HG03039 (cell line): ENCODE data around the gene KCNT1.

Experiments
- ATAC-seq: cut with Tn5 transposase; IDR thresholded peaks from one replicate; pipeline ENCODE4 v1.9.1; 2021; ENCODE audit warnings: mild to moderate bottlenecking, moderate library complexity; ENCODE audit not compliant: unreplicated experiment

Gene KCNT1

DNA sequence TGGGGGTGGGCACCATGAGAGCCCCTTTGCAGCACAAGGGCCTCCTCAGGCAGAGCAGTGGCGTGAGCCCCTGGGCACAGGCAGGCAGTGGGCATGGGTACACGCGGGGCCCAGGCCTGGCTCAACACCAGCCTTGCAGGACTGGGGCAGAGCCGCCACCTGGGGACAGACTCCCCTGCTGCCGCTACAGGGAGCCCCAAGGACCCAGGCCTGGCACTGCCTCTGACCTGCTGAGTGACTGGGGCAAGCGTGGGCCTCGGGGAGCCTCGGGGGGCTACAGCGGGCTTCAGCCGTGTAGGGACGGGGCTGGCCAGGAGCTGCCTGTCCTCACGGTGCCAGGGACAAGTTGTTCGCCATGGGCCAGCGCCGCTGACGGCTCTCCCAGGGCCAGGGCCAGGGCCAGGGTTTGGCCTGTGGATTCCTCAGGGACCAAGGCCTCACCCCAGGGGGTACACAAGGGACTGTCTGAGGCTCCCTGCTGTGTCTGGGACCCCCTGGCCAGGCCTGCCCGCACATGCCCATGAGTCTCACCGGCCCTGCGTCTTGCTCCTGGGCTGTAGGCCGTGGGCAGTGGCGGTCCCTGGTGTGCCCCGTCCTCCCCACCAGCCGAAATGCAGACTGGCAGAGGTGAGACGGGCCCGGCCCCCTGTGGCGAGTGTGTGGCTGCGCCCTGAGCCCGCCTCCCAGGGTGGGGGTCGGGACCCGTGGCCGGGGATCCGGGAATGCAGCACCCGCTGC lies 42.5 kb downstream of the KCNT1 start:
- no peak for ATAC-seq

DNA sequence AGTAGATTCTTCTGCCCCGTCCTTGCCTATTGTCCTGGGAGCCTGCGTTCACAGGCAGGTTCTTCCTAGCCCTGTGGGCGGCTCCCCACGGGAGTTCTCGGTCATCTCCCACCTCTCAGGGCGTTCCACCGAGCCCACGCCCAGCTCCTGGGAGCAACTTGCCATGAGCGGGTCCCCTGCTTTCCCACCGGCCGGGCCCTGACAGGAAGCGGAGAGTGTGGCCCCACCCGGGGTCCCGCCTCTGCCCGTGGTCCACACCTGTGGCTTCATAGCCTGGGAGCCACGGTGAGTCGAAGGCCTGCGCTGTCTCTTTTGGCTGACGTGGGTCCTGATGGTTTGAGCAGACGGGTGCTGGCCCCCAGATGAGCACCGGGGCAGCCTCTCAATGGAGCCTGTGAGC lies 43.2 kb downstream of the KCNT1 start:
- no peak for ATAC-seq

DNA sequence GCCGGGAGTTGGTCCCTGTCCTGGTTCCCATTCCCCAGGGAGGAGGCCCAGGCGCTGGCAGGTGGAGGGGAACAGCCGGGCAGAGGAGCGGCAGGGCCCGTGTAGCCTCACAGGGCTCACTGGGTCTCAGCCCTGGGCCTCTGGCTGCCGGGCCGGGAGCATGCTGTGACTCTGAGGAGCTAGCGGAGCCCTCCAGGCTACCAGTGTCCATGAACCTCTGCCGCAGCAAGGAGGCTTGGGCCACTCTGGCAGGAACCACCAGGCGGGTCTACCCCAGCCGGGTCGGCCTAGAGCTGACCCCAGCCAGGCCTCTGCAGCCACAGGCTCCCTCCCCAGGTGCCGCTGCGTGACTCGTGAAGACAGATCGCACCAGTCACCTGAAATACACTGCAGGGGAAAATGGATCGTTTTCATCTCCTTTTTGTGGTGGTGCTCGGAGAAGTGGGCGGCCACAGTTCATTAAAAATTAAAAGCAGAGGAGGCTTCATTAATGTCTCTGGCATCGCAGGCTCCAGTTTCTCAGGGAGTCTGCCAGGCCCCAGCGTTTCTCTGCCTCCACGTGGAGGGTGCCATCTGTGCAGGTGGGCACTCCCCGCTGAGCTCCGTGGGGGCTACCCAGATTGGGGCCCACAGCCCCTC lies 43.8 kb downstream of the KCNT1 start:
- ATAC-seq = no peak

DNA sequence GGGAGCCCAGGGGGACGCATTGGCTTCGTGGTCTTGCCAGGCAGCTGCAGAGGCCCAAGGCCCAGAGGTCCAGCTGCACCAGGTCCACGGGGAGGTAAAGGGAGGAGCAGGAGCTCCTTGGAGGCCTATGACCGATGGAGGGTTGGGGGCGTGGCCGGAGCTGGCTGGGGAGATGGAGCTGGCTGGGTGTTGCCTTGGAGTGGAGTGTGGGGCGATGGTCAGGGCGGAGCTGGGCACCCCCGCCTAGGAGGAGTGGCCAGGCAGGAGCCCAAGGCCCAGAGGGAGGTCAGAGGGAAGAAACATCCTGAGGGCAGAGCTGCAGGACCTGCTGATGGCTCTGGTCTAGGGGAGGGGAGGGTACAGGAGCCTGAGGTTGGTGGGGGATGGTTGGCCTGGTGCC lies 44.6 kb downstream of the KCNT1 start:
- no peak for ATAC-seq

DNA sequence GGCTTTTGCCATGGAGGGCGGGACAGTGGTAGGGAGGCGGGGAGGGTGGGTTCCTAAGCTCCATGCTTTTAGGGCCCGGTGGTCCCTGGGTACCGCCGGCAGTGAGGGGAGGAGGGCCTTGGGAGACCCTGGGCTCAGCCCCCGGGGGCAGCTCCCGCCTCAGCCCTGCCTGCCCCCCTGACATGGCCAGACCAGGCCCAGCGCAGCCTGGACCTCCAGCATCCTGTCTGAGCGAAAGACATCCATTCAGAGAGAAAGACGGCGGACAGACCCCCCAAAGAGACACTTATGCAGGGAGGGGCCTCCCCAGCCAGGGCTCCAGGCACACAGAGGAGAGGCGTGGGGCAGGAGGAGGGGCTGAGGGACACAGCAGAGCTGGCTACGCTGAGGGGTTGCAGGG lies 45.3 kb downstream of the KCNT1 start:
- no peak for ATAC-seq

- no peak for ATAC-seq
These were observed 46.7 kb downstream of the KCNT1 start for GRCh38 chr9:135748676-135749075.

- ATAC-seq = no peak
These were observed 47.4 kb downstream of the KCNT1 start for GRCh38 chr9:135749171-135750045.

DNA sequence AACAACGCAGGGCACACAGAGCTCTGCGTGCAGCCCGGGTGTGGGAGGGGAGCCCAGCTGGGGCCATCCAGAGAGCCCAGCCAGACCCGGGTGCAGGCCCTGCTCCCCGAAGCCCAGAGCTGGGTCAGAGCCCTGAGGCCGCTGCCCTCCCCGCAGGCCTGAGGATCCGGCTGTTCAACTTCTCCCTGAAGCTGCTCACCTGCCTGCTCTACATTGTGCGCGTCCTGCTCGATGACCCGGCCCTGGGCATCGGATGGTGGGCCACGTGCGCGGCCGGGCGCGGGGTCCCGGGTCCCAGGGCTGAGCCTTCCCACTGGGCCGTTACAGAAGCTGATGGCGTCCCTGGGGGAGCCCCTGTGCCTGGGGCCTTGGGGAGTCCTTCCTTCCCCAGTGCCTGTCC lies 48.8 kb downstream of the KCNT1 start:
- ATAC-seq = no peak

DNA sequence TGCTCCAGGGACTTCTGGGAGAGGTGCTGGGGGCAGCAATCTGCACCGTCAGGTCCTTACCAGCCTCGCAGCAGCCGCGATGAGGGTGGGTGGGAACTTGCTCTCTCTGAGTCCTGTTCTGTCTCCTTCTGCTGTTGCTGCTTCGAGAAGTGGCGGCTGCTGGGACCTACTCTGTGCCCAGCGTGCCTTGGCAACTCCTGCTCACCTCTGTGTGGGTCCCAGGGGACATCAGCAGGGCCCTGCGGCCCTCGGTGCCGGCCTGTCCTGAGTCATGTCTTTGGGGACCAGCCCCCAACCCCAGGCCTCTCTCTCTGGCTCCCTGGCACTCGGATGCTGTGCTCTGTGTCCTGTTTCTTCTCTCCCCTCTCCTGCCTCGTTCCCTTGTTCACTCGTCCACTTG lies 49.5 kb downstream of the KCNT1 start:
- ATAC-seq = no peak

DNA sequence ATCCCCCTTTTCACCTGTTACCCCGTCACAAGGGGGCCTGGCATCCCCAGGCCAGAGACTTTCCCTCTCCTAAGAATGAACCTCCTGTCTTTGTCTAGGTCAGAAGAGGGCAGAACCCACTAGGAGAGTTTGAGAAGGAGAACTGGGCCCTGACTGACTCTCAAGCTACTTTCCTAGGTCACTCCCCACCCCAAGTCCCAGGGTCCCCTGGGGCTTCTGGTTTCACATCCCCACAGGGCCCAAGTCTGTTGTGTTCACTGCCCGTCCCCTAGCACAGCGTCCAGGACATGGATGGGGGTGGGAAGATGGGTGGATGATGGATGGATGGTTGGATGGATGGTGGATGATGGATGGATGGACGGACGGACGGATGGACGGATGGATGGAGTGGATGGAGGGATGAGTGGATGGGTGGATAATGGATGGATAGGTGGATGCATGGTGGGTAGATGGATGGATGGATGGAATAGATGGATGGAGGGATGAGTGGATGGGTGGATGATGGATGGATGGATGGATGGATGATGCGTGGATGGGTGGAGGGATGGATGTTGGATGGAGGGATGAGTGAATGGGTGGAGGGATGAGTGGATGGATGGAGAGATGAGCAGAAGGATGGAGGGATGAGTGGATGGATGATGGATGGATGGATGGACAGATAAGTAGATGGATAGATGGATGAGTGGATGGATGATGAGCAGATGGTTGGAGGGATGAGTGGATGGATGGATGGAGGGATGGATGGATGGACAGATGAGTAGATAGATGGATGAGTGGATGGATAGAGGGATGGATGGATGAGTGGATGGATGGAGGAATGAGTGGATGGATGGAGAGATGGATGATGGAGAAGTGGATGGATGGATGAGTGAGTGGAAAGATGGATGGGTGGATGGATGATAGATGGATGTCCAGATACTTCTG lies 50.6 kb downstream of the KCNT1 start:
- ATAC-seq = no peak

DNA sequence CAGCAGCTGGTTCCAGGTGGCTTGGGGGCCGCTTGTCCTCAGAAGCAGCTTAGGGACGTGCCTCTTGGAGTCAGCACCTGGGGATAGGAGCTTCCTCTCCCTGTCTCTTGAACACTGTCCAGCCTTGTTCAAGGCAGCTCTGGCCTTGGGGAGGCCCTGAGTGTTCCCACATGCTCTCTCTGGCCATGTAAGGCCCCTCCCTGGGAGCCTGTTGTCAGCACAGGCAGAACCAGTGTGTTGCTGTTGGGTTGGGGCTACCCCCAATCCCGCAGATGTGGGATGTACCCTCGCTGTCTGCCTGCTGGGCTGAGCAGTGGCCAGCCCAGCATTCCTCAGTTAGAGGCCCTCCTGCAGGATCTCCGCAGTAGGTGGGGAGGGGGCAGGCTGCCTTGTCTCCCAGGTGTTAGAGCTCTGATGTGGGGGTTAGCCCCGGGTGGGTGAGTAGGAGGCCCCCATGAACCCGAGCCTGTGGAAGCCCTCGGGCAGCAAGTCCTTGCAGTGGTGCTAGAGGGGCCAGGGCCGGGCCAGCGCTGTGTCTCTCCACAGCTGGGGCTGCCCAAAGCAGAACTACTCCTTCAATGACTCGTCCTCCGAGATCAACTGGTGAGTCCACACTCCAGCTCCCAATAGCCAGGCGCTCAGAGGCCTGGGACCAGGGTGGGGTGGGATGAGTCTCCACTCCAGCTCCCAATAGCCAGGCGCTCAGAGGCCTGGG lies 51.6 kb downstream of the KCNT1 start:
- ATAC-seq = no peak

- no peak for ATAC-seq
These were observed 54.6 kb downstream of the KCNT1 start for GRCh38 chr9:135756576-135756975.

DNA sequence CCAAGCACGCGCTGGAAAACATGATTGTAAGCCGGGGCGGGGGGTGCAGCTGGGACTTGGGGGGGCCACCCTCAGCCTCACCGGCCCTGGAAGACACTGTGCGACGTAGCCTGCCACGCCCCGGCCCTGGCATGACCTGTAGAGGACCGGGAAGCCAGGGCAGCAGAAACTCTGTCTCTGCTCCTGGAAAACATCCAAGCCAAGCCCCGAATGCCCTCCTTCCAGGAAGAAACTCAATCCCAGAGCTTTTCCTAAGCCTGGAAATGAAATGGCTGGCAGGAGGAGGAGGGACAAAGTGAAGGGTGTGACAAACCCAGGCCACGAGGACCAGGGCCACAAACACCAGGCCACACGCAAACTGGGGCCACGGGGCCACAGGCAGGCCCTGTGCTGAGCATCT lies 55.4 kb downstream of the KCNT1 start:
- no peak for ATAC-seq

DNA sequence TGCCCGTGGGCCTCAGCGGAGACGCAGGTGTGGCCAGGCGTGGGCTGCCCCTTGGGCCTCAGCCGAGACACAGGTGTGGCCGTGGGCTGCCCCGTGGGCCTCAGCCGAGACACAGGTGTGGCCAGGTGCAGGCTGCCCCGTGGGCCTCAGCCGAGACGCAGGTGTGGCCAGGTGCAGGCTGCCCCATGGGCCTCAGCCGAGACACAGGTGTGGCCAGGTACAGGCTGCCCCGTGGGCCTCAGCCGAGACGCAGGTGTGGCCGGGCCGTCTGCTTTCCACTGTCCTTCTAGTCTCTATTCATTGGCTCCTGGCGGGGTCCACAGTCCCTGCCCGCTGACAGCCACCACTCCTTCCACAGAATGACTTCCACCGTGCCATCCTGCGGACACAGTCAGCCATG lies 56.1 kb downstream of the KCNT1 start:
- ATAC-seq = no peak

GRCh38 chr9:135758870-135759269 lies 56.9 kb downstream of the KCNT1 start:
- ATAC-seq = no peak

DNA sequence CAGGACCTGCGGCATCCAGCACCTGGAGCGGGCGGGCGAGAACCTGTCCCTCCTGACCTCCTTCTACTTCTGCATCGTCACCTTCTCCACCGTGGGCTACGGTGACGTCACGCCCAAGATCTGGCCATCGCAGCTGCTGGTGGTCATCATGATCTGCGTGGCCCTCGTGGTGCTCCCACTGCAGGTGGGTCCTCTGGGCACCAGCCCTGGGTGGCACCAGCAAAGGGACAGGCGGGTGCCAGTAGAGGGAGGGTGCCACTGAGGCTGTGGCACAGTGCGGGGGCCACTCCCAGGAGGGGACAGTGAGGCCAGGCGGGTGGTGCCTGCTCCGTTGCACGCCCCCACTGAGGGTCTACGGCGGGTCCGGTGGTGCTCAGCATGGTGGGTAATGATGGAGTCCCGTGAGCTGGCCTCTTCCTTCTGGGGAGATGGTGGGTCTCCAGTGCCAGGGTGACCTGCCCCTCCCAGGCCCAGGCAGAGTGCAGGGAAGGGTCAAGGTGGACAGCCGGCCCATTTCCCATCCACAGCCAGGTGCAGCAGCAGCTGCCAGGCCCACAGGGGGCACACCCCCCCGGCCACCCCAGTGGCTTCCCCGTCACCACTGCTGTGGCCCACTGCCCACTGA lies 57.8 kb downstream of the KCNT1 start:
- no peak for ATAC-seq

DNA sequence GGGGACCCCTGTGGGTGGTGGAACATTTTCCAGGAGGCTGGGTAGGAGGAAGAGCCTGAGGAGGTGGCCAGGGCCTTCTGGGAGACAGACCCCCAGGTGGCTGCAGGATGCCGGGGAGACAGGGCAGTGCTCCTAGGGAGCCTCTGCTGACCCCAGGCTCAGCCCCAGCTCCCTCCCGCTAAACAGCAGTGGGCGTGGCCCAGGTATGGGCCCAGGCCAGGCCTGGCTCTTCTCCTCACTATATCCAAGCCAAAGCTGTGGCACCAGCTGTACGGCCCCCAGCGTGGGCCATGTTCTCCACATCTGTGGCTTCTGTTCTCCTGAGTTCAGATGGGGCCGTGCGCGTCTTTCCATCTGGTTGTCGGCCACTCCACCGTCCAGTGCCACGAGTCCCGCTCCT lies 58.5 kb downstream of the KCNT1 start:
- no peak for ATAC-seq

GRCh38 chr9:135761150-135761844 lies 59.3 kb downstream of the KCNT1 start:
- no peak for ATAC-seq

DNA sequence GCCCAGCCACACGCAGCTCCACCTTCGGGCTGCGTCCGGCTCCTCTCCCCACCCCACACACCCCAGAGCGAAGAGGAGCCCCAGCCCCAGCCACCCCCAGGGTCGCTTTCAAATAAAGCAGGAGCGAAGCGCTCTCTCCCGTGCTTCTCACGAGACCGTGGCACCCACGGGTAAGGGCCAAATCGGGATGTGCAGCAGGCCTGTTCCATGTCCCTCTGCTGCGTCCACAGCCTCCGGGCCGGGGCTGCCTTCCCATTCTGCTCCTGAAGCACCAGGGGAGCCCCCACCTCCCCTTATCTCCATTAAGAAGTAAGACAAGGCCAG lies 59.8 kb downstream of the KCNT1 start:
- no peak for ATAC-seq
